Gastroesophageal sphincter (tissue), 3 donors: Measurements from ENCODE around the gene BTNL8.

Source experiments
- CTCF ChIP-seq, 4 experiments: fragments of 200-600 bp in 2 of 4; fragments of 450-650 bp in 2 of 4; sonication (generic) in 1 of 4; IDR thresholded peaks; one replicate each; pipeline ENCODE4 v1.5.1; 2017 to 2019; ENCODE audit warnings: antibody characterized with exemption in 4 of 4, mild to moderate bottlenecking in 2 of 4, moderate library complexity in 2 of 4
- EP300 ChIP-seq: sonication (generic); formaldehyde crosslinking; IDR thresholded peaks from one replicate; pipeline ENCODE4 v1.6.1; 2017; ENCODE audit warnings: antibody characterized with exemption, mild to moderate bottlenecking

GRCh38 chr5:180932660-180933059 is 33.7 kb downstream of the BTNL8 start:
- TF ChIP-seq CTCF (IDR thresholded peaks at IDR 0.05) (no peak), EP300 (no peak)
